Activated CD4-positive, alpha-beta T cell treated with anti-CD3 and anti-CD28 coated beads, Interleukin-2, Interleukin-4, amounts not matched to agents 100 ng/mL and 50 ng/mL, durations not matched to agents 16 hours and 8 hours (primary cell): ENCODE data around the gene CLDN17.

Source experiments
- DNase-seq: peaks from one replicate; pipeline ENCODE4 v3.0.0-alpha.2; 2020; ENCODE audit warnings: low spot score

Gene CLDN17

GRCh38 chr21:30117631-30118030, 49.0 kb downstream of the CLDN17 start:
- DNase-seq: no peak

GRCh38 chr21:30116479-30116878, 50.1 kb downstream of the CLDN17 start:
- no peak for DNase-seq
